Measurements from ENCODE around the gene MINDY4B. TPM values are rescaled to one million over a fixed set of nuclear protein-coding genes. Genes with fewer than 3 reads are reported as not detected.
A peak's percentile ranks its signal among the peaks of the same experiment; 100 is the strongest.

Gene MINDY4B
- polyA plus RNA-seq, 4 donors = 0.16 TPM; not detected in 3

DNA sequence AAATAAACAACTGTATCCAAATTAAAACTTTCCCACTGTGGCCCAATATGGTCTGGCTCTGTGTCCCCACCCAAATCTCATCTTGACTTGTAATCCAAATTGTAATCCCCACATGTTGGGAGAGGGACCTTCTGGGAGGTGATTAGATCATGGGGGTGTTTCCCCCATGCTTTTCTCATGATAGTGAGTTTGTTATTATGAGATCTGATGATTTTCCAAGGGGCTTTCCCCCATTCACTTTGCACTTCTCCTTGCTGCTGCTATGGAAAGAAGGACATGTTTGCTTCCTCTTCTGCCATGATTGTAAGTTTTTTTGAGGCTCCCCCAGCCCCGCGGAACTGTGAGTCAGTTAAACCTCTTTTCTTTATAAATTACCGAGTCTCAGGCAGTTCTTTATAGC lies 55.0 kb downstream of the MINDY4B start:
- Histone ChIP-seq H3K9me3 (ENCODE audit: control insufficient read depth in 2 of 2, insufficient read depth in 1 of 2, low read depth in 1 of 2, low read length in 1 of 2) (peaks cover 0 to 26% of the 10 kb centered on the region in 2 donors), H3K27ac (ENCODE audit: low read depth in 1 of 3, low read length in 2 of 3) (no peak overlapping the region), H3K36me3 (ENCODE audit: control insufficient read depth in 3 of 3, insufficient read depth in 2 of 3, low read depth in 1 of 3, low read length in 3 of 3) (no peaks in the 10 kb centered on the region), H3K4me1 (ENCODE audit: control insufficient read depth in 3 of 3, insufficient read depth in 2 of 3, low read depth in 1 of 3, low read length in 2 of 3) (no peaks in the 10 kb centered on the region), H3K4me3 (ENCODE audit: low read depth in 1 of 3, low read length in 3 of 3) (no peak overlapping the region), H3K27me3 (ENCODE audit: control insufficient read depth in 3 of 3, insufficient read depth in 3 of 3, low read length in 3 of 3) (peaks cover 0 to 1% (median 0%) of the 10 kb centered on the region in 3 donors)
- FAIRE-seq (no peak), DNase-seq (no peak)
- whole genome bisulfite sequencing, 3 donors = 78 to 94% (median 89%) methylated on average over 3 of the region's 3 CpGs

DNA sequence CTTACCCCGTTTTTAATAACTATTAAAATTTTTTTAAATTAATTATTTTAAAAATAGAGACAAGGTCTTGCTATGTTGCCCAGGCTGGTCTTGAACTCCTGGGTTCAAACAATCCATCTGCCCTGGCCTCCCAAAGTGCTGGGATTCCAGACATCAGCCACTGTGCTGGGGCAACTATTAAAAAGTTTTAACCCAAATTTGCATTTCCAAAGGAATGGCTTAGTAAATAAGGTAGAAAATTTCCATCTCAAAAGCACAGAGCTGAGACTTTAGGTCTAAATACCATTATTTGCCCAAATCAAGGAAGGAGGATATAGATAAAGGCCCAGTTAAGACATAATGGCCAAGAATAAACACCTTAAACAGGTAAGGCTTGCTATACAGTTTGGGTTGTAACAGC lies 56.4 kb downstream of the MINDY4B start:
- no peaks in the 10 kb centered on the region for H3K27me3 ChIP-seq (ENCODE audit: control insufficient read depth in 3 of 3, insufficient read depth in 3 of 3, low read length in 3 of 3)
- no peaks in the 10 kb centered on the region for H3K36me3 ChIP-seq (ENCODE audit: control insufficient read depth in 3 of 3, insufficient read depth in 2 of 3, low read depth in 1 of 3, low read length in 3 of 3)
- peaks cover 0 to 26% of the 10 kb centered on the region in 2 donors for H3K9me3 ChIP-seq (ENCODE audit: control insufficient read depth in 2 of 2, insufficient read depth in 1 of 2, low read depth in 1 of 2, low read length in 1 of 2)
- no peak for FAIRE-seq
- WGBS, 3 donors = 50 to 68% (median 62%) methylated on average over 1 of the region's 1 CpG
- no peak for DNase-seq
- H3K4me1 ChIP-seq (ENCODE audit: control insufficient read depth in 3 of 3, insufficient read depth in 2 of 3, low read depth in 1 of 3, low read length in 2 of 3) = no peaks in the 10 kb centered on the region
- H3K27ac ChIP-seq (ENCODE audit: low read depth in 1 of 3, low read length in 2 of 3) = no peak overlapping the region
- no peak overlapping the region for H3K4me3 ChIP-seq (ENCODE audit: low read depth in 1 of 3, low read length in 3 of 3)

DNA sequence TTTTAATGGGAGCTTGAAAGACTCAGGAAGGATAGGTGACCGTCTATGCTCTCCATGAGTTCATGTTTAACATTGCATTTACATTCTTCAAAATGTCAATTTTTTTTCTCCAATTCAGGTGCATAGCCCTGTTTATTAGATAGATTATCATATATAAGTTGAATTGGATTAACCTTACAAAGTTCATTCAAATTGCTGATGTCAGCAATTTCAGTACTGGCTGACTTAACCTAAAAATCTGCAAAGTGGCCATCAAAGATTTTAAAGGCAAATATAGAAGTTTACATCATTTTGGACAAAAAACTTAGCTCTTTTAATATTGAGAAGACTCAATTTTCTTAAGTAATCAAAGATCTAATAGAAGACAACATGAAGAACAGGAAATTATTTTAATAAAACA lies 57.8 kb downstream of the MINDY4B start:
- Histone ChIP-seq H3K36me3 (ENCODE audit: control insufficient read depth in 3 of 3, insufficient read depth in 2 of 3, low read depth in 1 of 3, low read length in 3 of 3) (no peaks in the 10 kb centered on the region), H3K9me3 (ENCODE audit: control insufficient read depth in 2 of 2, insufficient read depth in 1 of 2, low read depth in 1 of 2, low read length in 1 of 2) (peaks cover 0 to 25% of the 10 kb centered on the region in 2 donors), H3K4me1 (ENCODE audit: control insufficient read depth in 3 of 3, insufficient read depth in 2 of 3, low read depth in 1 of 3, low read length in 2 of 3) (no peaks in the 10 kb centered on the region), H3K4me3 (ENCODE audit: low read depth in 1 of 3, low read length in 3 of 3) (no peak overlapping the region), H3K27me3 (ENCODE audit: control insufficient read depth in 3 of 3, insufficient read depth in 3 of 3, low read length in 3 of 3) (no peaks in the 10 kb centered on the region), H3K27ac (ENCODE audit: low read depth in 1 of 3, low read length in 2 of 3) (no peak overlapping the region)
- FAIRE-seq = no peak
- no peak for DNase-seq
- 95 to 100% (median 100%) methylated on average over 1 of the region's 1 CpG for WGBS, 3 donors

DNA sequence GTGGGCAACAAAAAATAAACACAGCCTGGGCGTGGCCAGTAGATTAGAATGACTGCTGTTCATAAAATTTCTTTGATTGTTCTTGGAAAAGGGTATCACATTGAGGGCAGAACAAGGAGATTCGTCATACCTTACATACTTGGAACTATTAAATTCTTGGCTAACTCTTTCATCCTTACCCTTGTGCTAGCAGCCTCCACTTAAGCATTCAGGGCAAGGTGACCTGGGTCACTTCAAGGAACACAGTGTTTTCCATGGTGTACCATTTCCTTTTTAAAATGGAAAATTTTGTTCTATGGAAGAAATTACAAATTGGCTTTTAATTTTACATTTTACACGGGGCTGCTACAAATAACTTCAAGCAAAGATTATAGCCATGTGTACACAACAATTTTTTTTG lies 60.8 kb downstream of the MINDY4B start:
- DNase-seq = peak in 1 of 2 donors; percentile 16
- Histone ChIP-seq H3K36me3 (ENCODE audit: control insufficient read depth in 3 of 3, insufficient read depth in 2 of 3, low read depth in 1 of 3, low read length in 3 of 3) (no peaks in the 10 kb centered on the region), H3K27me3 (ENCODE audit: control insufficient read depth in 3 of 3, insufficient read depth in 3 of 3, low read length in 3 of 3) (peaks cover 0 to 4% (median 0%) of the 10 kb centered on the region in 3 donors), H3K4me1 (ENCODE audit: control insufficient read depth in 3 of 3, insufficient read depth in 2 of 3, low read depth in 1 of 3, low read length in 2 of 3) (no peaks in the 10 kb centered on the region), H3K9me3 (ENCODE audit: control insufficient read depth in 2 of 2, insufficient read depth in 1 of 2, low read depth in 1 of 2, low read length in 1 of 2) (peaks cover 0 to 2% of the 10 kb centered on the region in 2 donors), H3K27ac (ENCODE audit: low read depth in 1 of 3, low read length in 2 of 3) (no peak overlapping the region), H3K4me3 (ENCODE audit: low read depth in 1 of 3, low read length in 3 of 3) (no peak overlapping the region)
- 24 to 42% (median 33%) methylated on average over 3 of the region's 3 CpGs for WGBS, 3 donors
- no peak for FAIRE-seq

DNA sequence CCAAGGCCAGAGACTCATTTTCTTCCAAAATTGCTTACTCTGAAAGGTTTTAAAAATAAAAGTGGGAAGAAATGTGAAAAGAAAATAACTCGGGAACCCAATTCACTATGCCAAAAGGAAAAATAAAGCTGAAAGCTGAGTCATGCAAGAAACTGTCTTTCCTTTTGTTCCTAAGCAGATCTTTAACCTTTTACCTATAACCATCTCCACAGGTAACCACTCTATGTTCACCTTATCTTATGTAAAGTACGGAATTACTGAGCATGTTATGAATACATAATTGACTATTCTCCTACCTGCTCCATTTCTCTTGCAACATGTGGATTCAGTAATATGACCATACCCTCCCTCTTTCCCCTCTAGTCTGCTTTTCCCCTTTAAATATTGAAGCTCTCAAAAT lies 62.0 kb downstream of the MINDY4B start:
- 12 to 59% (median 26%) methylated on average over 2 of the region's 2 CpGs for WGBS, 3 donors
- Histone ChIP-seq H3K4me3 (ENCODE audit: low read depth in 1 of 3, low read length in 3 of 3) (no peak overlapping the region), H3K9me3 (ENCODE audit: control insufficient read depth in 2 of 2, insufficient read depth in 1 of 2, low read depth in 1 of 2, low read length in 1 of 2) (no peaks in the 10 kb centered on the region), H3K27me3 (ENCODE audit: control insufficient read depth in 3 of 3, insufficient read depth in 3 of 3, low read length in 3 of 3) (peaks cover 0 to 4% (median 0%) of the 10 kb centered on the region in 3 donors), H3K27ac (ENCODE audit: low read depth in 1 of 3, low read length in 2 of 3) (no peak overlapping the region), H3K4me1 (ENCODE audit: control insufficient read depth in 3 of 3, insufficient read depth in 2 of 3, low read depth in 1 of 3, low read length in 2 of 3) (no peaks in the 10 kb centered on the region), H3K36me3 (ENCODE audit: control insufficient read depth in 3 of 3, insufficient read depth in 2 of 3, low read depth in 1 of 3, low read length in 3 of 3) (no peaks in the 10 kb centered on the region)
- FAIRE-seq (no peak), DNase-seq (peak; percentile 31 to 44)

DNA sequence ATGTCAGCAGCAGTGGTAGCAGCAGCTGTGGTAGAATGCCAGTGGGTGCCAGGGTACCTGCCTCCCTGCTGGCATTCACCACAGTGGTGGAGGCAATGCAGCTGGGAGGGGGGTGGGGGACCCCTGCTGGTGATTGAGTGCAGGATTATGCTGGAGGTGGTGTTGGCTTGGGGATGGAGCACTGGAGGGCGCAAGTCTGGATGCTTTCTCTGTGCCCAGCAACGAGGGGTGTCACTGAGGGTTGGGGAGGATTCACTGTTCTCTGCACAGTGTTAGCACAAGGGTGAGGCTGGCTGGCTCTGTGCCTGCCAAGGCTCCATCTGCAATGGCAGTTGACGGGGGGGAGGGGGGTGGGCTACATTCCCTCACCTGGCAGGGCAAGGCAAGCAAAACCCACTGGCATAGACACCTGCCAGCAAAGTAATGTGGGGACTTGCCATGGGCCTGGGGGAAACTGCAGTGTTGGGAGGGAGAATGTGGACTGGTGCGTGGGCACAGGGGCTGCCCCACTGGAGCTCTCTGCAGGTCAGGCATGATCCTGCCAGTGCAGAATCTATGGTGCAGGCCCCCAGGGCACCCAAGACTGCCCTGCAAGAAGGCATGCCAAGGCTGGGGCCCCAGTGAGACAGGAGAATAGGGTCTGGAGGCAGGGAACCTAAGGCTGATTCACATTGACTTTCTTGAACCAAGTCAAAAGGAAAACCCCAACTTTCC lies 64.3 kb downstream of the MINDY4B start:
- WGBS, 3 donors = 82 to 87% (median 83%) methylated on average over 4 of the region's 4 CpGs
- DNase-seq (no peak), FAIRE-seq (no peak)
- H3K4me1 ChIP-seq (ENCODE audit: control insufficient read depth in 3 of 3, insufficient read depth in 2 of 3, low read depth in 1 of 3, low read length in 2 of 3) = no peaks in the 10 kb centered on the region
- no peaks in the 10 kb centered on the region for H3K9me3 ChIP-seq (ENCODE audit: control insufficient read depth in 2 of 2, insufficient read depth in 1 of 2, low read depth in 1 of 2, low read length in 1 of 2)
- H3K27ac ChIP-seq (ENCODE audit: low read depth in 1 of 3, low read length in 2 of 3) = no peak overlapping the region
- H3K36me3 ChIP-seq (ENCODE audit: control insufficient read depth in 3 of 3, insufficient read depth in 2 of 3, low read depth in 1 of 3, low read length in 3 of 3) = no peaks in the 10 kb centered on the region
- no peak overlapping the region for H3K4me3 ChIP-seq (ENCODE audit: low read depth in 1 of 3, low read length in 3 of 3)
- H3K27me3 ChIP-seq (ENCODE audit: control insufficient read depth in 3 of 3, insufficient read depth in 3 of 3, low read length in 3 of 3) = peaks cover 0 to 4% (median 0%) of the 10 kb centered on the region in 3 donors

DNA sequence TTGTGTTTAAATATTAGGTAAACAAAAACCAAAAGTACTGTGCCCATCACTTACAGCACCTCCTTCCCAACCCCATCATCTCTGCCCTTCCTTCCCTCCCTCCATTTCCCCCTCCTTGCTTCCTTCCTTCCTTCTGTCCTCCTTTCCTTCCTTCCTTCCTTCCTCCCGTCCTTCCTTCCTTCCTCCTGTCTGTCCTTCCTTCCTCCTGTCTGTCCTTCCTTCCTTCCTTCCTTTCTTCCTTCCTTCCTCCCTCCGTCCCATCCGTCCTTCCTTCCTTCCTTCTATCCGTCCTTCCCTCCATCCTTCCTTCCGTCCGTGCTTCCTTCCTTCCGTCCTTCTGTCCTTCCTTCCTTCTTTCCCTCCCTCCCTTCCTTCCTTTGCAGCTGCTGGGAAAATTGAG lies 74.5 kb downstream of the MINDY4B start:
- Histone ChIP-seq H3K27ac (ENCODE audit: low read depth in 1 of 3, low read length in 2 of 3) (no peak overlapping the region), H3K4me1 (ENCODE audit: control insufficient read depth in 3 of 3, insufficient read depth in 2 of 3, low read depth in 1 of 3, low read length in 2 of 3) (no peaks in the 10 kb centered on the region), H3K9me3 (ENCODE audit: control insufficient read depth in 2 of 2, insufficient read depth in 1 of 2, low read depth in 1 of 2, low read length in 1 of 2) (no peaks in the 10 kb centered on the region), H3K27me3 (ENCODE audit: control insufficient read depth in 3 of 3, insufficient read depth in 3 of 3, low read length in 3 of 3) (peaks cover 0 to 5% (median 0%) of the 10 kb centered on the region in 3 donors), H3K36me3 (ENCODE audit: control insufficient read depth in 3 of 3, insufficient read depth in 2 of 3, low read depth in 1 of 3, low read length in 3 of 3) (no peaks in the 10 kb centered on the region), H3K4me3 (ENCODE audit: low read depth in 1 of 3, low read length in 3 of 3) (no peak overlapping the region)
- WGBS, 3 donors = 83 to 88% (median 84%) methylated on average over 7 of the region's 7 CpGs
- DNase-seq (no peak), FAIRE-seq (no peak)

DNA sequence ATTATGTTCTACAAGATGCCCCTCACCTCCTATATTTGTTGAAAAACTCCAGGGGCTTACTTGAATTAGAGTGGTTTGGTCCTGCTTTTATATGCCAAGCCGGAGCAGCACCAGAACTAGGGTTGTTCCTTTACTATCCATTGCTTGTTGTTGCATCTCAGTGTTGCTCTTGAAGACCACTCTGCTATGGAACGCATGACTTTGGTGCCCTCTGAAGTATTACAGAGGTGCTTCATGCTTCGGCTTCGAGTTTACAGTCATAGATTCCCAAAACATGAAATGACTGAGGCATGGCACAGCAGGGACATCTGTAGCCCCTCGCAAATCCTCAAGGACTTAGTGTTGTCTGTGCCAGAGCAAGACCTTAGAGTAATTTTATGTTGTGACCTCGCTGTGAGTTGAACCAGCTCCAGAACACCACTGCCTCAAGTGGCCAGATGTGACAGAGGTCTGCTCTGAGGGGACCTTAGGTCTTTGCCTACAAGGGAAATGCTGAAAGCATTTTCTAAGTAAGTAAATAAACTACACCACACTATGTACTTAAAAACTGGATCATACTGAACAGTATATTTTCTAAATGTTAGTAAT lies 75.1 kb downstream of the MINDY4B start:
- H3K27me3 ChIP-seq (ENCODE audit: control insufficient read depth in 3 of 3, insufficient read depth in 3 of 3, low read length in 3 of 3) = peaks cover 0 to 5% (median 0%) of the 10 kb centered on the region in 3 donors
- no peaks in the 10 kb centered on the region for H3K36me3 ChIP-seq (ENCODE audit: control insufficient read depth in 3 of 3, insufficient read depth in 2 of 3, low read depth in 1 of 3, low read length in 3 of 3)
- no peak for FAIRE-seq
- H3K4me1 ChIP-seq (ENCODE audit: control insufficient read depth in 3 of 3, insufficient read depth in 2 of 3, low read depth in 1 of 3, low read length in 2 of 3) = no peaks in the 10 kb centered on the region
- no peaks in the 10 kb centered on the region for H3K9me3 ChIP-seq (ENCODE audit: control insufficient read depth in 2 of 2, insufficient read depth in 1 of 2, low read depth in 1 of 2, low read length in 1 of 2)
- DNase-seq = peak; percentile 5 to 15
- WGBS, 3 donors = 79 to 82% (median 81%) methylated on average over 6 of the region's 6 CpGs
- H3K4me3 ChIP-seq (ENCODE audit: low read depth in 1 of 3, low read length in 3 of 3) = no peak overlapping the region
- H3K27ac ChIP-seq (ENCODE audit: low read depth in 1 of 3, low read length in 2 of 3) = no peak overlapping the region

All from small intestine (tissue), 7 donors.